K562 (cell line): Measurements from ENCODE around the gene GPR37L1. TPM values are rescaled to one million over a fixed set of nuclear protein-coding genes. Genes with fewer than 3 reads are reported as not detected.

Source experiments
- ATAC-seq: fragments of 200-7000 bp; cut with Tn5 transposase; 3 replicates; pipeline ENCODE4 v1.9.1; 2020; ENCODE audit warnings: moderate library complexity
- BruUV-seq: library from RNA; stranded (reverse); fragments of 400-500 nt; replicated peaks from 2 replicates; lab custom pipeline; 2021; lab: Mats Ljungman, UMichigan
- CTCF ChIA-PET: fragments of 300-600 bp; formaldehyde crosslinking; extraction: SDS; loops from one replicate; lab custom pipeline; 2021; ENCODE audit warnings: low intra/inter-chr PET ratio; lab: Yijun Ruan, JAX
- POLR2A ChIA-PET: fragments of 300-600, 350-650 bp; sonication (Branson Sonifier 250); formaldehyde crosslinking; extraction: SDS; loops from one replicate; lab custom pipeline; 2021; ENCODE audit warnings: antibody characterized with exemption, inconsistent platforms; lab: Yijun Ruan, JAX
- DNase-seq, 4 experiments: peaks; one replicate each; pipeline versions ENCODE4 v3.0.0 to v3.0.0-alpha.2; 2011 to 2018; ENCODE audit warnings: low spot score in 3 of 4, mixed read lengths in 3 of 4; ENCODE audit errors: extremely low read depth in 1 of 4
- FAIRE-seq: peaks from 2 replicates; lab custom pipeline; 2011; peaks lifted over from hg19 to GRCh38; lab: Jason Lieb, UNC
- H2AFZ ChIP-seq: 2 replicates; pipeline ENCODE4 v1.6.0; 2011; ENCODE audit warnings: low read depth, low read length, control low read depth, inconsistent platforms
- H3K27ac ChIP-seq: fragments of 200-600 bp; 3 replicates; pipeline ENCODE4 v1.8.0; 2011; ENCODE audit warnings: low read depth, mild to moderate bottlenecking, control low read depth, inconsistent platforms, low read length, moderate library complexity, mixed read lengths; ENCODE audit errors: extremely low read depth
- H3K27me3 ChIP-seq, 2 experiments: fragments of 300-600 bp in 1 of 2; 2 replicates in 1 of 2; 3 replicates in 1 of 2; pipeline versions ENCODE4 v1.6.0 to v1.8.0; 2011; ENCODE audit warnings: inconsistent platforms in 2 of 2, low read length in 2 of 2, mild to moderate bottlenecking in 1 of 2, mixed read lengths in 1 of 2, moderate library complexity in 1 of 2; ENCODE audit not compliant: control insufficient read depth in 2 of 2, insufficient read depth in 2 of 2
- H3K36me3 ChIP-seq: fragments of 300-600 bp; 3 replicates; pipeline ENCODE4 v1.8.0; 2011; ENCODE audit warnings: mild to moderate bottlenecking, low read length, inconsistent platforms; ENCODE audit not compliant: control insufficient read depth, insufficient read depth
- H3K4me1 ChIP-seq, 2 experiments: fragments of 200-600 bp in 1 of 2; replicated peaks in 1 of 2; 2 replicates in 1 of 2; 3 replicates in 1 of 2; pipeline versions ENCODE4 v1.5.1 to v1.8.0; 2011; ENCODE audit warnings: inconsistent platforms in 2 of 2, low read length in 2 of 2, mild to moderate bottlenecking in 1 of 2, mixed read lengths in 1 of 2, moderate library complexity in 1 of 2; ENCODE audit not compliant: control insufficient read depth in 2 of 2, insufficient read depth in 2 of 2
- H3K4me2 ChIP-seq: 2 replicates; pipeline ENCODE4 v1.6.1; 2011; ENCODE audit warnings: low read length, control low read depth, inconsistent platforms, mixed read lengths; ENCODE audit not compliant: insufficient read depth
- H3K4me3 ChIP-seq: fragments of 200-600 bp; sonication (generic), shearing (Covaris generic); 2 replicates; pipeline ENCODE4 v1.5.1; 2016; ENCODE audit warnings: control low read depth, inconsistent platforms
- H3K79me2 ChIP-seq: fragments of 200-600 bp; 3 replicates; pipeline ENCODE4 v1.8.0; 2011; ENCODE audit warnings: low read length, inconsistent platforms; ENCODE audit not compliant: control insufficient read depth, insufficient read depth
- H3K9ac ChIP-seq, 2 experiments: 2 replicates each; pipeline versions ENCODE4 v1.6.0 to v1.6.1; 2011; ENCODE audit warnings: low read depth in 2 of 2, low read length in 2 of 2, control low read depth in 1 of 2, inconsistent platforms in 1 of 2, mild to moderate bottlenecking in 1 of 2, mixed read lengths in 1 of 2; ENCODE audit not compliant: insufficient read depth in 1 of 2
- H3K9me1 ChIP-seq: one replicate; pipeline ENCODE4 v1.6.0; 2011; ENCODE audit warnings: inconsistent platforms, mild to moderate bottlenecking, low read length, moderate library complexity; ENCODE audit not compliant: control insufficient read depth, insufficient read depth
- H3K9me3 ChIP-seq: replicated peaks from 2 replicates; pipeline ENCODE4 v1.5.1; 2011; ENCODE audit warnings: low read depth, low read length, inconsistent platforms; ENCODE audit not compliant: control insufficient read depth, insufficient read depth
- H4K20me1 ChIP-seq: replicated peaks from 2 replicates; pipeline ENCODE4 v1.6.1; 2011; ENCODE audit warnings: low read length, inconsistent platforms, mixed read lengths; ENCODE audit not compliant: control insufficient read depth, insufficient read depth
- CHCHD3 ChIP-seq: fragments of 250-450 bp; sonication (Bioruptor Pico); IDR thresholded peaks from 2 replicates; pipeline ENCODE4 v2.1.2; 2022; ENCODE audit warnings: mild to moderate bottlenecking
- CREM ChIP-seq: IDR thresholded peaks from 2 replicates; pipeline ENCODE4 v1.6.1; 2014; ENCODE audit warnings: antibody characterized with exemption, low read depth
- FOXK1 ChIP-seq: sonication (generic); formaldehyde crosslinking; IDR thresholded peaks from 2 replicates; pipeline ENCODE4 v1.8.0; 2022; ENCODE audit warnings: missing genetic modification reagents, mild to moderate bottlenecking, borderline replicate concordance
- FUS ChIP-seq: fragments of 200-400 bp; formaldehyde crosslinking; optimal IDR thresholded peaks from 2 replicates; pipeline ENCODE3; 2017; ENCODE audit warnings: low read depth, low read length
- MITF ChIP-seq: IDR thresholded peaks from 2 replicates; pipeline ENCODE4 v1.6.1; 2014; ENCODE audit warnings: antibody characterized with exemption
- MTF1 ChIP-seq: fragments of 250-450 bp; sonication (Bioruptor Pico); IDR thresholded peaks from 2 replicates; pipeline ENCODE4 v1.9.0; 2021; ENCODE audit warnings: moderate library complexity, mild to moderate bottlenecking, inconsistent platforms, borderline replicate concordance
- POLR3G ChIP-seq: IDR thresholded peaks from 2 replicates; pipeline ENCODE4 v1.6.1; 2011; ENCODE audit not compliant: insufficient read length, insufficient replicate concordance; ENCODE audit errors: extremely low read depth
- RBM14 ChIP-seq: fragments of 200-400 bp; formaldehyde crosslinking; IDR thresholded peaks from 2 replicates; pipeline ENCODE4 v1.6.1; 2018; ENCODE audit warnings: low read depth, mild to moderate bottlenecking, low read length, moderate library complexity, borderline replicate concordance; ENCODE audit not compliant: insufficient read depth
- SMARCA4 ChIP-seq: fragments of 450-650 bp; IDR thresholded peaks from 2 replicates; pipeline ENCODE4 v1.6.1; 2016
- SOX6 ChIP-seq: fragments of 450-650 bp; IDR thresholded peaks from 2 replicates; pipeline ENCODE4 v1.6.1; 2014; ENCODE audit warnings: mild to moderate bottlenecking
- ZKSCAN1 ChIP-seq: fragments of 150-350 bp; IDR thresholded peaks from 2 replicates; pipeline ENCODE4 v1.6.1; 2016; ENCODE audit warnings: low read depth, low read length
- ZNF217 ChIP-seq: sonication (generic); formaldehyde crosslinking; IDR thresholded peaks from 2 replicates; pipeline ENCODE4 v1.8.0; 2022; ENCODE audit warnings: mild to moderate bottlenecking, missing genetic modification reagents
- ZNF23 ChIP-seq: fragments of 250-450 bp; sonication (Bioruptor Pico); IDR thresholded peaks from 2 replicates; pipeline ENCODE4 v1.4.0; 2020; ENCODE audit warnings: mild to moderate bottlenecking
- ZNF280B ChIP-seq: fragments of 250-450 bp; sonication (Bioruptor Pico); IDR thresholded peaks from 2 replicates; pipeline ENCODE4 v1.5.1; 2021; ENCODE audit warnings: mild to moderate bottlenecking
- WGBS: fragments of 100-300 bp; shearing (Covaris generic); methylation state at CpG from one replicate; pipeline ENCODE4 v1.1.6; 2016; ENCODE audit warnings: low coverage, mixed read lengths; ENCODE audit not compliant: insufficient coverage; ENCODE audit errors: missing lambda C conversion rate; 5-methylcytosine and 5-hydroxymethylcytosine counted together
- in situ Hi-C: fragments of 300-500 bp; cut with MboI; formaldehyde crosslinking; loops from 4 replicates; pipeline ENCODE4 v1.15.0; 2018; ENCODE audit warnings: inconsistent platforms, mixed read lengths
- intact Hi-C: fragments of 100-400 bp; cut with micrococcal nuclease; formaldehyde crosslinking; loops from 2 replicates; pipeline ENCODE4 v1.14.2; 2022
- polyA plus RNA-seq, 8 experiments: library from polyadenylated mRNA; depleted of rRNA in 4 of 8; stranded (reverse) in 5 of 8; unstranded in 3 of 8; fragments of >200 nt; fragmentation: Nextera tagmentation in 2 of 8; fragmentation: Illumina TruSeq in 1 of 8; extraction: Ambion mirVana in 2 of 8; extraction: Trizol in 1 of 8; gene quantifications; 2 replicates each; pipeline versions ENCODE4 v1.2.1 to v1.2.3, GENCODE V29; 2011 to 2014; ENCODE audit warnings: inconsistent platforms in 1 of 8, missing spikeins in 1 of 8
- total RNA-seq, 7 experiments: library from RNA; depleted of rRNA in 6 of 7; stranded (reverse); fragments of >200 nt in 6 of 7; fragmentation: Illumina TruSeq in 2 of 7; extraction: Trizol in 2 of 7; gene quantifications; 2 replicates each; pipeline versions ENCODE4 v1.2.1 to v1.2.3, GENCODE V29; 2011 to 2021; ENCODE audit warnings: low replicate concordance in 1 of 7
- TF ChIP-seq, protein P1 (sequence below): sonication (generic); formaldehyde crosslinking; IDR thresholded peaks from 2 replicates; pipeline ENCODE4 v1.8.0; 2022; ENCODE audit warnings: mild to moderate bottlenecking, missing genetic modification reagents

GPR37L1 gene
- total and polyA plus RNA-seq, 9 of the 15 experiments (the other 6 are each of a cell fraction or from before 2014, with no cell fraction given): not detected

GRCh38 chr1:202073206-202073605 is 49.5 kb upstream of the GPR37L1 start:
- 85% methylated on average over 9 of the region's 9 CpGs for WGBS

DNA sequence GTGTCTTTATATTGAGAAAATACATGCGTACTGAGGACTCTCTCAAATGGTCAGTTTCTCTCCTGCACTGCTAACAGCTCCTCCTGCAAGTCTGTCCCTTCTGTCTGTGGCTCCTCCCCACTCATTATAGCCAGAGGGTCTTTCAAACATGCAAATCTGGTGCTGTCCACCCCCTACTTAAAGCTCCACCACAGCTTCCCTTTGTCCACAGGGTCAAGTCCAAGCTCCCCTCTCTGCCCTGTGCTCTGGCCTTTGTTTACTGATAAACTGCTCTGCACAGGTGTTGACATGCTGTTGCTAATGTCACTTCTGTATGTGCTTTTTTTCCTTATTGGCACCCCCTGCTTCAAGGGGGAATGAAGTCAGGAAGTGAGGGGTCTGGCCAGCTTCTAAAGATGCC is 47.7 kb upstream of the GPR37L1 start:
- H3K27me3 ChIP-seq: no peaks in the 10 kb centered on the region
- in situ Hi-C loops: no loop called here
- FAIRE-seq (no peak), DNase-seq (peak in 1 of 4 experiments; percentile 3), ATAC-seq (no peak)
- H3K27ac ChIP-seq: no peak overlapping the region
- no peaks in the 10 kb centered on the region for H3K9me3 ChIP-seq
- no peak overlapping the region for H2AFZ ChIP-seq
- peaks cover 22 to 28% of the 10 kb centered on the region in 2 experiments for H3K4me1 ChIP-seq
- POLR2A ChIA-PET: interaction anchor here (0.6 to 1.0 kb wide), 7 partner anchors 10 to 51 kb away, joined by 3 to 4 read pairs (median 3); no protein-coding TSS in a partner anchor
- no peak overlapping the region for H3K4me2 ChIP-seq
- no peaks in the 10 kb centered on the region for H3K79me2 ChIP-seq
- BruUV-seq: no TSS peak
- intact Hi-C loops: loop anchor here (5.0 kb wide), 1 partner anchor 68 kb away; no protein-coding TSS in a partner anchor
- H3K4me3 ChIP-seq: no peak overlapping the region
- H3K9me1 ChIP-seq: no peaks in the 10 kb centered on the region
- H4K20me1 ChIP-seq: peaks cover 23% of the 10 kb centered on the region
- CTCF ChIA-PET: no interaction called here
- H3K36me3 ChIP-seq: no peaks in the 10 kb centered on the region
- 58% methylated on average over 1 of the region's 1 CpG for WGBS
- peak overlapping the region in 1 of 2 experiments; percentile 10; a peak in 1 of 4 replicates for H3K9ac ChIP-seq
- TF ChIP-seq FUS (no peak), MITF (no peak), RBM14 (no peak), ZNF217 (CRISPR knock-in tag) (no peak), CREM (no peak), MTF1 (no peak), ZNF280B (no peak), POLR3G (no peak), FOXK1 (no peak), SOX6 (no peak), CHCHD3 (CRISPR knock-in tag) (no peak)
- TF ChIP-seq, protein P1, sequence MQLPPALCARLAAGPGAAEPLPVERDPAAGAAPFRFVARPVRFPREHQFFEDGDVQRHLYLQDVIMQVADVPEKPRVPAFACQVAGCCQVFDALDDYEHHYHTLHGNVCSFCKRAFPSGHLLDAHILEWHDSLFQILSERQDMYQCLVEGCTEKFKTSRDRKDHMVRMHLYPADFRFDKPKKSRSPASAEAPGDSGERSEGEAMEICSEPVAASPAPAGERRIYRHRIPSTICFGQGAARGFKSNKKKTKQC (CRISPR knock-in tag): no peak

More at GRCh38 chr1:202073206-202073605, 49.5 kb upstream of the GPR37L1 start:
- DNase-seq (no peak), ATAC-seq (no peak), FAIRE-seq (no peak)
- intact Hi-C loops (no loop called here), in situ Hi-C loops (no loop called here)
- no peak overlapping the region for H3K27ac ChIP-seq
- no peak overlapping the region for H3K4me2 ChIP-seq
- no TSS peak for BruUV-seq
- H3K4me3 ChIP-seq: no peak overlapping the region
- ChIA-PET POLR2A (no interaction called here), CTCF (no interaction called here)
- H3K36me3 ChIP-seq: no peaks in the 10 kb centered on the region
- H3K9me3 ChIP-seq: no peaks in the 10 kb centered on the region
- H3K27me3 ChIP-seq: no peaks in the 10 kb centered on the region
- no peak overlapping the region for H3K9ac ChIP-seq
- TF ChIP-seq ZKSCAN1: peak; percentile 82
- TF ChIP-seq SMARCA4: no peak
- no peak for TF ChIP-seq ZNF23 (CRISPR knock-in tag)
- no peaks in the 10 kb centered on the region for H3K9me1 ChIP-seq
- H2AFZ ChIP-seq: no peak overlapping the region
- H3K4me1 ChIP-seq: peaks cover 22 to 28% of the 10 kb centered on the region in 2 experiments
- H3K79me2 ChIP-seq: no peaks in the 10 kb centered on the region
- peaks cover 23% of the 10 kb centered on the region for H4K20me1 ChIP-seq
